NCI-H2081 (cell line): ENCODE data around the gene MMAB.

Experiments
- DNase-seq, 2 experiments: peaks; one replicate each; lab custom pipeline; 2025; lab: John Stamatoyannopoulos, UW

MMAB gene

DNA sequence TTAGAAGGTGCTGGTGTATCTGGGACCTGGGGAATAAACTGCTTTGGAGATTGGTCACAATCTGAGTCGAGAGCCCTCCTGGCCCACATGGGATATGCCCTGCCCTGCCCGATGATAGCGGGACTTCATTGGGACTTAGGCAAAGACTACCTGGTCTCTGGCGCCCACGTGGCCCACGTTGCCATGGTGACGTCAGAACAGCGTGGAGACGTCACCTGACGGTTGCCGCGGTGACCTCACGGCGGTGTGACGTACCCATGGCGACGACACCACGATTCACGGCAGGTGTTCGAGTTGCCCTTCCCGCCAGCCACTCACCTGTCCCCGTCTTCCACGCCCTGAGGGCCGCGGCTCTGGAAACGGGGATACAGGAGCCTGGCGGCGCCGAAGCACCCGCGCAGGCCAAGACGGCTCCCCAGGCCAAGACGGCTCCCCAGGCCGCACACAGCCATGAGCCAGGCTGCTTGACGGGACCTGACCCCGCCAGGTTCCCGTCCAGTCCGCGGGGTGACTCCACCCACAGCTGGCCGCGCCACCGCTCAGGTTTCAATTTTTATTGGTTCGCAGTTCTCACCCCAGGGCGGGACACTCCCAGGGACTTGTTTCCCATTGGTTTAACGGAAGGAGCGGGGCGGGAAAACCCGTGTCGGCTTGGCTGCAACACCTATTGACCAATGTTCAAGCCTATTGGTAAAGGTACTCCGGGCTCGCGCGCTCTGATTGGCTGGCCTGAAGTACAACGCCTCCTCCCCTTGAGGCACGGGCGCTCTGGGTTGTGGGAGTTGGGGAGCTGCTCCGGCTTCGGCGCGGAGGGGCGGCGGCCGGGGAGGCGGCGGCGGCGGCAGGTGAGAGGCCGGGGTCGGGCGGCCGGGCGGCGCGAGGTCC, at the start of gene MMAB, which contains the start of gene MVK:
Gene MMAB (minus strand): TSS at position 476 of the 885 bp plus-strand sequence. CDS start 24 bp downstream, at position 452.
Gene MVK (plus strand): TSS at position 766 of the 885 bp plus-strand sequence. CDS start 1,029 bp downstream, outside the sequence.
- peak; percentile 99 to 100 for DNase-seq

DNA sequence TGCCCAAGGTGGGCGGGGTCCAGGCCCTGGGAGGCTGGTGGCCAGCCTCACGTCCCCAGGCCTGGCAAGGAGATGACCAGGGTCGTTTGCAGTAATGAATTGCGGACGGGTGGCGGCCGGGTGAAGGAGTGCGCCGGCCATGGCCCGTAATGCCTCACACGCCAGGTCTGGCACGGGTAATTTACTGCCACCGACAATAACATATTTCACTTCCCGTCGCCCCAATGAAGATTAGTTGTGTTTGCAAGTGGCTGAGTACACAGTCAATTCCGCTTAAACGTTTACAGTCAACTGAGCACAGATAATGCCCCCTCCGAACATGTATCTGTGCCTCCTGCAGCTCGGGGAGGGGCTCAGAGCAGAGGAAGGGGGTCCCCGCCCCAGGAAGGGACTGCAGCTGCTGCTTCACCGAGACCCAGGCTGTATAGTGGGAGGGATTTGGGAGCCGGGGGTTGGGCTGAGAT, 48.6 kb upstream of the MMAB start:
- peak; percentile 95 to 99 for DNase-seq

DNA sequence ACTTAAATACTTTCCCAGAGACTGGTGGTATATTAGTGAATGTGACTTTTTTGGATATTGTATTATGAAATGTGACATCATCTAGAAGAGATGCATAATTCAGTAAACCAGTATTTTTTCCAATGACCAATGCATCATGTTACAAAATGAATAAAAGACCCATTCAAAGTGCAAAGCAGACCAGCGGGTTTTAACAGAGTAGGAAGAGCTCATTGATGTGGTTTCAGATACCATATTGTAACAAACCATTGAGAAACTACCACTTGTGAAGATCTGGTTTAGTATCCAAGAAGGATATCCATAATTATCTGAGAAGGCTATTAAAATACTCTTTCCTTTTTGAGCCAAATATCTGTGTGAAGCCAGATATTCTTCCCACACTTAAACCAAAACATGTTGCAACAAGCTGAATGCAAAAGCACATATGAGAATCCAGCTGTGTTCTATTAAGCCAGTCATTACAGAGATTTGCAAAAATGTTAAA, 47.9 kb upstream of the MMAB start:
- peak in 1 of 2 experiments; percentile 55 for DNase-seq

- no peak for DNase-seq
Measured at GRCh38 chr12:109619002-109619604, 45.8 kb upstream of the MMAB start.

DNA sequence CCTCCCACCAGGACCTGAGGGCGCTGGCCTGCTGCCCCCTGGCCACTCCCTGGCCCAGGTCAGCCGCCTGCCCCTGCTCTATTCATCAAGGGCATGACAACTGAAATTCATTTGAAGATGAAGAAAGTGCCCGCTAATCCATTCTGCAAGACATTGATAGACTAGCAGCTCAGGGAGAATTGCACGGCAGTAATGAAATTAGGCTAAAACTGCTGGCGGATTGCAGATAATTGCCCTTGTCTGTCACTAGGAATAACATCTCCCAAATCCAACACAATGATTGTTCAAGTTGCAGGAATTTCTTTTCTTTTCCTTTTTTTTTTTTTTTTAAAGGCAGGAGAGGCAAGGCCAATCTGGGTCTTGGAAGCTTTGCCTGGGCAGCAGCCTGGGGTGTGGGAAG, 44.8 kb upstream of the MMAB start:
- no peak for DNase-seq

DNA sequence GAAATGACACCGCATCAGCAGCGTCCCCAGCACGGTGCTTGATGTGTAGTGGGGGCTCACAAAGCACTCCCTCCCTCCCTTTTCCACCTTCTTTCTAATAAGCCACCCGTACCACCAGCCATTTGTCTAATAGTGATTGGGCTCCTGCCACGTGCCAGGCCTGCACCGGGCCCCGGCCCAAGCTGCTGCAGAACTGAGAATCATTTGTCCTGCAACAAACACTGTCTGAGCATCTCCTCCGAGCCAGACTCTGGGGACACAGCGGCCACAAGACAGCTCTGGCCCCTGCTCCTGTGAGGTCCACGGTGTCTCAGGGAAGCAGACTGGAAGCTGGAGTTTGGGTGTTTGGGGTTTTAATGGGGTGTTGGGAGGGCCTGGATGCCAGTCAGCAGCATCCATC, 44.2 kb upstream of the MMAB start:
- no peak for DNase-seq

GRCh38 chr12:109615556-109616229, 42.4 kb upstream of the MMAB start:
- no peak for DNase-seq

DNA sequence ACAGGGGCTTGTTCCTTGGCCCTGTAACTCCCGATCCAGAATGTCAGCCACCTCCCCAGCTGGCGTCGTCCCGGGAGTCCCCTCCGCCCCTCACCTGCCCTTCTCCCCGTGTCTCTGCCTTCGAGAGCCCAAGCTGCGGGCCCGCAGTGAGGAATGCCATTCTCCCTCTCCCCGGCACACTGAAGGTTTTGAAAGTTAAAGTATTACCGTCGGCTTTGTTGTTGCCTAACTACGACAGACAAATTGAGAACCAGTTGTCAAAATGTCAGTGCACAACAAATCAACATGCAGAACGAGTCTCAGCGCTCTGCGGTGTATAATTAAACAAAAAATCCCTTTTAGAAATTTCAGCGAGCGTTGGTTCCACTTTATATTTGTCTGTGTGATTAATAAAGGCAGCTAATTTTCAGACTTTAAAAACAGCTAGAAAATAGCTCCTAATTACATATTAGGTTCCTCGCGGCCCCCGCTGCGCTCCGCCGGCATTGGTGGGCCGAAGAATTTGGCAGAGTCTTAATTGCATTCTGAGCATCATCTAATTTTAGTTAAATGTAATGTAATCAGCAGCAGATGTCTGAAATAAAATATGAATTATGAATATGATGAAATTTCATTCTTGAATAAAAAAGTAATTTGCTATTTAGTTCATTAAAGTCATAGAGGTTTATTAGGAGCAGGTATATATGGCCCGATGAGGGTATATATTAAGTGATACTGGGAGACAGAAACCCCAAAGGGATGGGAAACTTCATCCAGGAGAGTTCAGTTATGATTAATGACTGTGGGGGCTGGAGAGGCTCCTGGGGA, 40.5 kb upstream of the MMAB start:
- peak in 1 of 2 experiments; percentile 55 for DNase-seq

- DNase-seq, result no peak
Measured at GRCh38 chr12:109612975-109613502, 39.7 kb upstream of the MMAB start.

- no peak for DNase-seq
Measured at GRCh38 chr12:109612003-109612402, 38.7 kb upstream of the MMAB start.

DNA sequence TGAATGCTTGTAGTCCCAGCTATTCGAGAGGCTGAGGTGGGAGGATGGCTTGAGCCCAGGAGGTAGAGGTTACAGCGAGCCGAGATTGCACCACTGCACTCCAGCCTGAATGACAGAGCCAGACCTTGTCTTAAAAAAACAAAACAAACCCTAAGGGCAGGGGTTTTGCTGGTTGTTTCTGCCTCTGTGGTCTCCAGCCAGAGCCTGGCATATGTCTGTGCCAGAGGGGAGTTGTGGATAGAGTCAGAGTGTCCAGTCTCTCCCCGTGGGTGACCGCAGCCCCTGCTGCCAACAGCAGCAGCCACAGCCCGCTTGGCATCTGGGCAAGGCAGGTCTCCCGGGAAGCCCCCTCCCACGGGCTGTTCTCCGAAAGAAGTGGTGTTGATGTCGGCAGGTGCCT, 37.9 kb upstream of the MMAB start:
- DNase-seq, result no peak

DNA sequence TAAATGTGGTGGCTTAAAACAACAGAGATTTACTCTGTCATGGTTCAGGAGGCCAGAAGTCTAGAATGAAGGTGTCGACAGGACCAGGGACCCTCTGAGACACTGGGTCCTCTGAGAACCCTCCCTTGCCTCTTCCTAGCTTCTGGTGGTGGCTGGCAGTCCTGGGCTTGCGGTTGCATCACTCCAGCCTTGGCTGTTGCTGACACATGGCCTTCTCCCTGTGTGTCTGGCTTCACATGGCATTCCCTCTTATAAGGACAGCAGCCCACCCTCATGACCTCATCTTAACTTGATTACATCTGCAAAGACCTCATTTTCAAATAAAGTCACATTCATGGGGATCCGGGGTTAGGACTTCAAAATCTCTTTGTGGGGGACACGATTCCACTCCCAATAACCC, 37.2 kb upstream of the MMAB start:
- DNase-seq, result no peak

- DNase-seq, result no peak
Measured at GRCh38 chr12:109609342-109609741, 36.0 kb upstream of the MMAB start.

- DNase-seq, result no peak
Measured at GRCh38 chr12:109608793-109609192, 35.5 kb upstream of the MMAB start.

GRCh38 chr12:109608270-109608669, 35.0 kb upstream of the MMAB start:
- DNase-seq, result no peak

DNA sequence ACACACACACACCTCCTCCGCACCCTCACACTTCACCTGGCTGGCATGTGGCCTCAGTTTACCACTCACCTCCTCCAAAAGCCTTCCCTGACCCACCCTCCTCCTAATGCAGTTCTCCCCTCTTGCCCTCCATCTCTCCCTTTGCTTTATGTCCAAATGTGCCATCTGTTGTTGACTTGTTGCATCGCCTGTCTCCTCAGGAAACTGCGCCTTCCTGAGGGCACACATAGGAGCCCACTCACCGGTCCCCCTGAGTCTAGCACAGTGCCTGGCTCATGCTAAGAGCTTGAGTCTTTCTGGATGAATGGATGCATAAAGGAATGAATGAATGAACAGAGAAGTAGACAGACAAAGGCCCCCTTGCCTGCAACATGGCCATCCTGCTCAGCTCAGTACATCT, 34.3 kb upstream of the MMAB start:
- no peak for DNase-seq

GRCh38 chr12:109606320-109607028, 33.2 kb upstream of the MMAB start:
- peak; percentile 78 to 86 for DNase-seq

- no peak for DNase-seq
Measured at GRCh38 chr12:109605599-109606228, 32.4 kb upstream of the MMAB start.

DNA sequence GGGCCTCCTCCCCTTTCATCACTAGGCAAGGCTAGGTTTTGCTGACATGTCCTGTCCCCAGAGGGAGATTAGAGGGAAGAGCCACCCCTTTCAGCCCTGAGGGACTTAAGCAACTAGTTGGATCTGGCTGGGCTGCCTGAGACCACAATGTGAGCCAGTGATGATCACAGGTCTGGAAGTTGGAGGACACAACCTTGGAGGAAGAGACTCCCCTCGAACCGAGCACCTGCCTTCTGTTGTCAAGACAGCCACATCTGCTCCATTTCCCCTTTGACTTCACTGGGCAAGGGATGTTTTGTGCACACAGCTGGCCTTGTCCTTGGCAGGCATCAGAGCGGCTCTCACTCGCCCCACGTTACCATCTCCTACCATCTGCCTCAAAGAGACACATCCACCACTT, 31.7 kb upstream of the MMAB start:
- DNase-seq, result peak in 1 of 2 experiments; percentile 53

DNA sequence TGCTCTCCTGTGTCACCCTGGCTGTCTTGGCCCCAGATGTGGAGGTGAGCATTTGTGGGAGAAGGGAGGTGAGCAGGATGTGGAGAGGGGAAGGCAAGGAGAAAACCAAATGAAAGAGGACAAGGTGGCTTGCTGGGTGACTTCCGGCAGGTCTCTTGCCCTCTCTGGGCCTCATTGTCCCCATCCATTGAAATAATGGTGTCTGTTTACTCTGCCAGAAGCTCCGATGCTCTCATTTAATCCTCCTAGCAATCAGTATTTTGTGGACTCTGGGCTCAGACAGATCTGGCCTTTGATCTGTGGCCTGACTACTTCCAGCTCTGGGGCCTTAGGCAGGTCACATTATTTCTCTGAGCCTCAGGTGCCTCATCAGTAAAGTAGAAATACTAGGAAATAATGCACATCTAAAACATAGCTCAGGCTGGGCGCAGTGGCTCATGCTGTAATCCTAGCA, 30.9 kb upstream of the MMAB start:
- no peak for DNase-seq
